GM23338 (cell line): ENCODE measurements around the gene ATG7.

ENCODE experiments used
- CTCF ChIP-seq, 2 experiments: fragments of 200-600 bp in 1 of 2; sonication (generic) in 1 of 2; conservative IDR thresholded peaks; 2 replicates each; pipeline versions ENCODE4 v1.5.1 to v1.6.1; 2016 to 2017; ENCODE audit warnings: antibody characterized with exemption in 2 of 2, low read depth in 2 of 2, mild to moderate bottlenecking in 2 of 2, moderate library complexity in 1 of 2
- EZH2 ChIP-seq: fragments of 200-600 bp; sonication (generic); IDR thresholded peaks from one replicate; pipeline ENCODE4 v1.8.0; 2017; ENCODE audit warnings: antibody characterized with exemption, mild to moderate bottlenecking, low read depth; ENCODE audit not compliant: unreplicated experiment
- EZH2phosphoT487 ChIP-seq: fragments of 200-600 bp; sonication (generic); IDR thresholded peaks from one replicate; pipeline ENCODE4 v1.8.1; 2018; ENCODE audit warnings: antibody characterized with exemption; ENCODE audit not compliant: unreplicated experiment
- JUNB ChIP-seq: IDR thresholded peaks from one replicate; pipeline ENCODE4 v1.6.1; 2016; ENCODE audit warnings: antibody characterized with exemption; ENCODE audit not compliant: unreplicated experiment
- POLR2AphosphoS5 ChIP-seq: IDR thresholded peaks from 2 replicates; pipeline ENCODE4 v1.6.1; 2016; ENCODE audit warnings: antibody characterized with exemption, low read depth
- REST ChIP-seq: IDR thresholded peaks from one replicate; pipeline ENCODE4 v1.6.1; 2018; ENCODE audit warnings: antibody characterized with exemption; ENCODE audit not compliant: unreplicated experiment
- ZNF331 ChIP-seq: fragments of 250-450 bp; sonication (Bioruptor Pico); IDR thresholded peaks from 2 replicates; pipeline ENCODE4 v1.5.0; 2020; ENCODE audit warnings: low read depth, mild to moderate bottlenecking, moderate library complexity
- ZNF462 ChIP-seq: fragments of 250-450 bp; sonication (Bioruptor Pico); IDR thresholded peaks from 2 replicates; pipeline ENCODE4 v1.5.0; 2020; ENCODE audit warnings: mild to moderate bottlenecking, moderate library complexity

GRCh38 chr3:11529281-11529680, 257.1 kb downstream of the ATG7 start:
- TF ChIP-seq CTCF (conservative IDR thresholded peaks at IDR 0.05; ENCODE audit: low read depth in 2 of 2) = no peak
- no peak for TF ChIP-seq EZH2
- no peak for TF ChIP-seq EZH2phosphoT487
- no peak for TF ChIP-seq POLR2AphosphoS5
- TF ChIP-seq REST = no peak
- TF ChIP-seq JUNB = no peak
- no peak for TF ChIP-seq ZNF462
- TF ChIP-seq ZNF331 (CRISPR knock-in tag) = no peak
